HG03095 (cell line): ENCODE data around the gene CACNA1C.

Experiments used
- ATAC-seq: cut with Tn5 transposase; IDR thresholded peaks from one replicate; pipeline ENCODE4 v1.9.1; 2021; ENCODE audit warnings: moderate library complexity; ENCODE audit not compliant: unreplicated experiment

The CACNA1C gene

DNA sequence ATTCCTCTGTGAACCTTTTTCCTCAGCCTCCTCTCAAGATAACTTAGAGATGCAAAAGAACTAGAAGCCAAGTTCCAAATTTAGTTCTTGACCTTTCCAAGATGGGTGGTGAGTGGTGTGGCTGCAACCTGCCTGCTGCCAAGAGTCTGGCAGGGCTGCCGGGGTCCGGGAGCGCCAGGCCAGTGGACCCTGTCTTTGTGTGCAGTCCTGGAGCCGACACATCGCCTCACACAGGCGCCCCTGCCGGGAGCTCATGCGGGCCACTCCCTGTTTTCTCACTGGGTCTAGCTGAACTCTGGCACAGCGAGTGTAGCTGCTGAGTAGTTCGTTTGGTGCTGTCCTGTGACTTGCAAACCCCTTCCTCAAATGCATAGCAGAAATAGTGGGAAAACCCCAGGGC, 84.9 kb downstream of the CACNA1C start:
- no peak for ATAC-seq

GRCh38 chr12:2138294-2138693, 85.5 kb downstream of the CACNA1C start:
- ATAC-seq: no peak

GRCh38 chr12:2138871-2139308, 86.1 kb downstream of the CACNA1C start:
- no peak for ATAC-seq

- ATAC-seq: no peak
Measured at GRCh38 chr12:2139651-2140050, 86.9 kb downstream of the CACNA1C start.

DNA sequence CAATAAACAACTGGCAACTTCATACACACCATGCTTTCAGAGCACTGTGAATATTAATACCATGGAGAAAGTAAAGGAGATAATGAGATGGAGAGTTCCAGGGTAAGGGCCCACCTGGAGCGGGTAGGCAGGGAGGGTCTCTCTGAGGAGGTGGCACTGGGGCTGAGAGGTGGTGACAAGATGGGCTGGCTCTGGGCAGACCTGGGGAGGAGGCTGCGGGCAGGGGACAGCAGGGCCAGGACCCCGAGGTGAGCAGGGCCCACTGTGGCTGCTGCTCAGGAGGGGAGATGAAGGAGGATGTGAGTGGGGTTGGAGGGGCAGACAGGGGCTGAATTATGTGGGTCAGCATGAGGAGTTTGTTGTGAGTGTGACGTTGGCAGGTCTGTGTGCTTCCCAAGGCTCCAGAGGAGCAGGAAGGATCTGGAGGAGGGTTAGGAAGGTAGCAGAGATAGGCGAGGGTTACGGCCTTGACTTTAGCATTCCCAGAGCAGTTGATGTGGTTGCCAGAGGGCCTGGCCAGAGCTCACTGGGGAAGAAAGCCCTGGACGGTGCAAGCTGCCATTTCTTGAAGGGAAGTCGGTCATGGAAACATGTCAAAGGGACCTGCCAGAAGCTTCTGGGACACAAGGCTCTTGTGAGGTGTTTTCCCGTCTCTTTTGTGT, 88.2 kb downstream of the CACNA1C start:
- ATAC-seq: no peak

DNA sequence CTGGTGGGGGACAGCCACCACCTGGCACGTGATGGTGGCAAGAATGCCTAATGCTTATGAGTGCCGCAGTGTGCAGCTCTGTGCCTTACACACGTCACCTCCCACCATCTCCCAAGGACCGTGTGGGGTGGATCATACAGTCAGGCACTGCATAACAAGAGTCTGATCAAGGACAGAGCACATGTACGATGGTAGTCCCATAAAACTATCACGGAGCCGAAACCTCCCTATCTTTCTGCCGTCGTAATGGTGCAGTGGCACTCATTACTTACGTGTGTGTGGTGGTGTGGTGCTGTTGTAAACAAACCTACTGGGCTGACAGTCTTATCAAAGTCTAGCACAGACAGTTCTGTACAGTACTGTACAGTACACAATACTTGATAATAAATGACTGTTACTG, 89.3 kb downstream of the CACNA1C start:
- no peak for ATAC-seq

DNA sequence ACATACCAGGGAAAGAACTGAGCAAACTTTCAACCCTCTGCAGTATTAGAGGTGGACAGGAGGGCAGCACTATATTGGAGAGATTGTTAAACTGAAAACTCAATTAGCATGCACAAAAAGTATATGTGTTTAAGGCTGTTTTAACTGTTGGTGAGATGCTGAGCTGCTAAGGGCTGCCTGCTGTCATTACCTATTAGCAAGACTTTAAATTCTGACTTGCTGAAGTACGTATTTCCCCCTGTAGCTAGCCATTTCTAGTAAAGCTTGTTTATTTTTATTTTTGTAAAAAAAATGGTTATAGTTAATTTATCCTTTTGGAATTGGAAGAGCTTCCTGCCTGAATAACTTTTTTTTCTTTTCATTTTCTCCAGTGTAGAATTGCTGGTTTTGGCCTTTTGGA, 92.2 kb downstream of the CACNA1C start:
- ATAC-seq: no peak

GRCh38 chr12:2145433-2145998, 92.7 kb downstream of the CACNA1C start:
- ATAC-seq: no peak

DNA sequence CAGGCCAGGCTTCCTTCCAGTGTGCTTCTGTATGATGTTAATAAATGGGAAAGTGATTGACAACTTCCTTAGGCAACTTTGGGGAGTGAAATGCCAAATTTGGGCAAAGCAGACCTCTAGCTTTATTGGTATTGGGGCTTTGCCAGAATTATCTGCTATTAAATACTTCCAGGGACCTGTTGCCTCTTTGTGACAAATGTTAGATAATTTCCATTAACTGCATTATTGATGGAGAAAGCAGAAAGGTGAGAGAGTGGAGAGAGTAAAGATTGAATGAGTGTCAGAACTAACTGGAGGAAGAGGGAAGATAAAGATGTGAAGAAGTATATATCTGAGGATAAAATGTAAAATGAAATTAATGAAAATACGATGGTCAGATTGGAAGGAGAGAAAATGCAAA, 94.5 kb downstream of the CACNA1C start:
- ATAC-seq: no peak

DNA sequence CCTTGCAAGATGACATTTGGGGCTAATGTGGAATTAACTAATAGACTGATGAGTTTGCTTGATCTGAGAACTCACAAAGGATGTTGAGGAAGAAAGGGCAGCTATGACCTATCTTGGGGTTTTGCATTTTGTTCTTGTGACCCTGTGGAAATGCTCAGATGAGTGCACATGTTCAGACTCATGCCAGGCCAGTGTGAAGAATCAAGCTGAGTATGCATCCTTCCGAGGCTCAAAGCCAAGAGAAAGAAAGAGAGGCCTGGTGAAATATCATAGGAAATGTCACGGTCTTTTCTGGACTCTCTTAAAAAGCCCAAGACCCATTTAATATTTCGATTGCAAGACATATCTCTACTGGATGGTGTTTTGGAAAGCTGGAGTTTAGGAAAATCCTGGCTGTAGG, 96.3 kb downstream of the CACNA1C start:
- no peak for ATAC-seq

DNA sequence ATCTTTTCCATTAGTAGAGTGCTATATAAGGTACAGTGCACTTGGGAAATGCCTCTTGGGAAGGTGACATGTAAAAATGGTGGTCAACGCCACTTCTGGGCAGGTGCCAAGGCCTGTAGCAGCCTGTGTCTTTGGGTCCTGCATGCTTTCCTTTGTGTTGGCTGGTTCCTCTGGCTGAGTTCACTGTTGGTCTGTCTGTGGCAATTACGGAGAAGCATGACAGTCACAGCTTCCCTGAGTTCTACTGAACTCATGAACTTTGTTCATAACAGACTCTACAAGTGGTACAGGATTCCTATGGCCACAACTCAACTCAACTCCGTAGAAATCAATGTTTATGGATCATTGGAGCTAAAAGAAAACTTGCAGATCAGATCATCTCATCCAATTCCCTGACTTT, 98.0 kb downstream of the CACNA1C start:
- ATAC-seq: no peak

- ATAC-seq: no peak
Measured at GRCh38 chr12:2151391-2151790, 98.6 kb downstream of the CACNA1C start.

DNA sequence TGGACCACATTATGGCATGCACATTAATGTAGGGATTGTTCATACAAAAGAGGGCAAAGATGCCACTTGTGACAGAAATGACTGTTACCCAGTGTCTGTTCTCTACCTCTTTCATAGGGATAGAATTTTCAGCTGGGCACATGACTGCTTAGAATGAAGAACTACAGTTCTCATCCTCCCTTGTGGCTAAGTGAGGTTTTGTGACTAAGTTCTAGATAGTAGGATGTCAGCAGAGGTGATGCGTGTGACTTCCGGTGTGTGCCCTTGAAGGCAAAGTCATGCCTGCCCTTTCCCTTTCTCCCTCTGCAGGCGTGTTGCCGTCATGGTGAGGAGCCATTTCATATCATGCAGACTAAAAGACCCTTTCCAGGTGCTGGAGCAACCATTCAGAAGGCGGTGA, 99.3 kb downstream of the CACNA1C start:
- ATAC-seq: no peak

- no peak for ATAC-seq
Measured at GRCh38 chr12:2154050-2154449, 101.3 kb downstream of the CACNA1C start.

GRCh38 chr12:2154521-2154920, 101.7 kb downstream of the CACNA1C start:
- no peak for ATAC-seq

GRCh38 chr12:2156333-2156732, 103.5 kb downstream of the CACNA1C start:
- no peak for ATAC-seq

DNA sequence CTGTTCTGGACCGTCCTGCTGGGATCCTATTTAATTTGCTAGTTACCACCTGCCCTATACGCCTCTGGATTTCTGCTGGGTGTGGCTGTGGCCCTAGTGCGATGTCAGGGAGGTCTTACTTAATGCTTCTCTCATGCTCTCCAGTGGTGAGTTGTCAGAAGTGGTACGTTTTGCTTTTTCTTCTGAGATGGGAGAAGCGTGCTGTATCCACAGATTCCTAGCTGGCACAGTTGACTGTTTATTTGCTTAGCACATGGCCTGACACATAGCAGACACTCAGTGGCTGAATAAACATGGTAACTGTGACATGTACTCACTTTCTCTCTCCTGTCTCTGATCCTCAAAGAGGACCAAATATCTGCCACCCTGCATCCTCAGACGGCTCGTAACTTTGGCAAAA, 107.3 kb downstream of the CACNA1C start:
- ATAC-seq: no peak

DNA sequence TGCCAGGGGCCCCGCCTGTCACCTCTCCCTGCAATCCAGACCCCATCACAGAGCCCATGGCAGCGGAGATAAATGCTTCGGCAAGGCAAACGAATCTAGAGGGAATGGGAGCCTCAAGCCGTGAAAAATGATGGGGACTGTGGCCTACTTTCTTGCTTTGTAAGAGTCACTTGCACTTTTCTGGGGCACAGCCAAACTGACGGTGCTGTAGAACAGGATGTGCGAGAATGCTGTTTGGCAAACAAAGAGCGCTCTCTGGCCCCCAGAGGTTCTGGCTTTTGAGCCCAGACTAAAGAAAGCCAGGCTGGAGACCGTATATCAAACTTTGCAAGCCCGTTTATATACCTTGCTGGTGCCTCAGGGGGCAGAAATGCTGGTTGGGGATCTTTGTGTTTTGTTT, 108.7 kb downstream of the CACNA1C start:
- no peak for ATAC-seq

DNA sequence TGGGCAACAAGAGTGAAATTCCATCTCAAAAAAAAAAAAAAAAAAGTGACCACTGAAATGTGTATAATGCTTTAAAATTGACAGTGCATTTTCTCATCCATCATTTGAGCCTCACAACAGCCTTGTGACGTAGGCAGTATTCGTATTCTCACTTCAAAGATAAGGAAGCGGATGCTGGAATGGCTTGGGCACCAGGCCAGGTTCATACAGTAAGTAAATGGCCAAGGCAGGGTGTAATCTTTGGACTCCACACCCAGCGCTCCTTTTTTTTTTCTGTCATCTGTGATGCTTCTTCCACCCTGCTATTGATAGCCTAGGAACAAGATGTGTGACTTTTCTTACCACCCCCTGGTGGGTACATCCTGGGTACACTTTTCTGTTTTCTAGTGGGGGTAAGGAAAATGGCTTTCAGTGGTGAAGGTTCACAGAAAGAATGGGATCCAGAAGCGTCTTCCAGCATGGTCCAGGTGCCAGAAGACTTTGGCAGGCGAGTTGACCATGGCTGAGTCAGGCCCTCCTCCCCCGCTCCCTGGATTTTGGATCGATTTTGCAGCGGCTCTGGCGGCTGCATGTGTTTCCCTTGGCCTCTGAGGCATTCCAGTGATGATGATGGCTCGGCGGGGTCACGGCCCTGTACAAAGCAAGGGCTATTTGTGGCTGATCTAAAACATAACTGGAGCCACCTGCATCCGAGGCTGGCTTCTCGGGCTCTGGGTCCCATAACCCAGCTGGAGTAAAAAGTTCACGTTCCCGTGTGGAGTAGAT, 110.6 kb downstream of the CACNA1C start:
- no peak for ATAC-seq

- ATAC-seq: no peak
Measured at GRCh38 chr12:2165021-2165420, 112.2 kb downstream of the CACNA1C start.

DNA sequence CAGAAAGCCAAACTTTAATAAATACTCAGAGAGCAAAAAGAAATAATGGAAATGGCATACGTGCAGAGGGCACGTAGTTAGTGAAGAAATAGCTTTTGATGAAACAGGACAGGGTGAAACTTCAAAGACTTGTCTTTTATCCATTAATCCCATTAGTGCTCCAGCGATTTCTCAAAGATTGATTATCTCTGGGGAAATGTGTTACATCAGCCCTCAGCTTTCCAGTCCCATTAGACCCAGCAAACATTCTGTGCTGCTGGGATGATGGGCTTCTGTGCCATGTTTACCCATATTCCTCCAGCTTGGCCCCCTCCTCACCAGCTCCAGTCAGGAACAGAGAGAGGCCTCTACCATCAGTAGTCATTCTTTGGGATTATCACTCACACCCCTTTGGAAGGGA, 113.1 kb downstream of the CACNA1C start:
- ATAC-seq: no peak

DNA sequence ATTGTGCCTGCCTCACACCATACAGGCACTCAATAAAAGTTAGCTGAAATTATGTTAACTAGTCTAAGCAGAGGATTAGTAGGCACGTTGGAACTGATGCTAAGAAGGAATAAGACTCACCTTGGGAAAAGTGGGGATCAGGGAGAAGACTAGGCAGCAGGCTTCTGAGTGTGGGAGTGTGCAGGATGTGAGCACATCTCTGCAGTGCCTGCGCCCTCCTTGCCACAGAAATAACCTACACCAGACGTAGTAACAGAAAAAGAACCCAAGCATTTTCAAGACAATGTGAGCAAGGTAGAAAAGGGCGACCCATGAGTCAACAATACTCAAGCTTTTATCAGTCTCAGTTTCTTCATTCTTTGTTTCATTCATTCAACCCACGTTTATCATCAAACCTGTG, 113.9 kb downstream of the CACNA1C start:
- ATAC-seq: no peak
